CD4-positive, alpha-beta T cell (primary cell): Measurements from ENCODE around the gene SLC9A4. TPM values are rescaled to one million over a fixed set of nuclear protein-coding genes. Genes with fewer than 3 reads are reported as not detected.

Source experiments
- ATAC-seq: fragments of 200-7000 bp; cut with Tn5 transposase; one replicate; pipeline ENCODE4 v1.10.0; 2022; ENCODE audit warnings: mild to moderate bottlenecking; ENCODE audit not compliant: poor library complexity
- CTCF ChIA-PET: fragments of 350-600 bp; sonication (Branson Sonifier 250); formaldehyde crosslinking; loops from one replicate; lab custom pipeline; 2021; ENCODE audit warnings: antibody characterized with exemption, inconsistent platforms; lab: Charles Lee
- POLR2A ChIA-PET: fragments of 350-600 bp; sonication (Branson Sonifier 250); formaldehyde crosslinking; loops from one replicate; lab custom pipeline; 2021; ENCODE audit warnings: antibody characterized with exemption, inconsistent platforms; lab: Charles Lee
- DNase-seq, 14 experiments: peaks; one replicate each; pipeline ENCODE4 v3.0.0-alpha.2; 2013 to 2020; ENCODE audit warnings: mixed read lengths in 2 of 14
- H3K27ac ChIP-seq, 2 donors: one replicate each; pipeline versions ENCODE4 v1.5.1 to v1.7.0; 2013; ENCODE audit warnings: low read length in 2 of 2, low read depth in 1 of 2, mild to moderate bottlenecking in 1 of 2
- H3K27me3 ChIP-seq, 2 experiments: 1 replicate in 1 of 2; 2 replicates in 1 of 2; pipeline versions ENCODE4 v1.6.1 to v1.7.0; 2013; ENCODE audit warnings: low read length in 2 of 2, control low read depth in 1 of 2, mild to moderate bottlenecking in 1 of 2, moderate library complexity in 1 of 2; ENCODE audit not compliant: insufficient read depth in 2 of 2, control insufficient read depth in 1 of 2
- H3K36me3 ChIP-seq: one replicate; pipeline ENCODE4 v1.6.1; 2013; ENCODE audit warnings: low read length, control low read depth; ENCODE audit not compliant: insufficient read depth
- H3K4me1 ChIP-seq: one replicate; pipeline ENCODE4 v1.6.1; 2013; ENCODE audit warnings: low read length, control low read depth; ENCODE audit not compliant: insufficient read depth
- H3K4me3 ChIP-seq: one replicate; pipeline ENCODE4 v1.5.1; 2013; ENCODE audit warnings: mild to moderate bottlenecking, low read length, moderate library complexity
- H3K9me3 ChIP-seq, 2 experiments: 1 replicate in 1 of 2; 2 replicates in 1 of 2; pipeline versions ENCODE4 v1.6.1 to v1.7.0; 2013; ENCODE audit warnings: low read length in 2 of 2, mild to moderate bottlenecking in 2 of 2, control low read depth in 1 of 2, moderate library complexity in 1 of 2; ENCODE audit not compliant: control insufficient read depth in 1 of 2, insufficient read depth in 1 of 2
- H3K27ac Mint-ChIP-seq: one replicate; pipeline ENCODE4 v1.8.0; 2020; ENCODE audit warnings: mixed read lengths
- H3K27me3 Mint-ChIP-seq: one replicate; pipeline ENCODE4 v1.8.0; 2021; ENCODE audit warnings: mixed read lengths
- H3K36me3 Mint-ChIP-seq: one replicate; pipeline ENCODE4 v1.8.0; 2021; ENCODE audit warnings: low read depth, mixed read lengths
- H3K4me1 Mint-ChIP-seq: one replicate; pipeline ENCODE4 v1.8.0; 2021; ENCODE audit warnings: low read depth, mixed read lengths
- H3K4me3 Mint-ChIP-seq: one replicate; pipeline ENCODE4 v1.8.0; 2020; ENCODE audit warnings: mild to moderate bottlenecking, mixed read lengths
- H3K9me3 Mint-ChIP-seq: one replicate; pipeline ENCODE4 v1.8.0; 2020; ENCODE audit warnings: mixed read lengths
- CTCF ChIP-seq: fragments of 200-600 bp; IDR thresholded peaks from one replicate; pipeline ENCODE4 v1.8.0; 2022; ENCODE audit warnings: antibody characterized with exemption, mild to moderate bottlenecking
- intact Hi-C, 2 experiments: fragments of 100-400 bp; cut with DNase I in 1 of 2; cut with micrococcal nuclease in 1 of 2; formaldehyde crosslinking; loops; one replicate each; pipeline versions ENCODE4 v1.15.1 to v1.9.0; 2023 to 2025; cut with DNase I, micrococcal nuclease
- total RNA-seq, 174 experiments: library from RNA in 2 of 174; stranded (reverse) in 2 of 174; gene quantifications; one replicate each; pipeline ENCODE4 v1.2.3 and lab custom pipeline; 2021 to 2026

The SLC9A4 gene
- total RNA-seq, 2 experiments from 2014 or later = not detected

- Mint-ChIP-seq H3K4me3 (no peak overlapping the region), H3K27ac (no peak overlapping the region), H3K4me1 (no peaks in the 10 kb centered on the region), H3K9me3 (no peaks in the 10 kb centered on the region), H3K36me3 (no peaks in the 10 kb centered on the region), H3K27me3 (peaks cover 31% of the 10 kb centered on the region)
- no peaks in the 10 kb centered on the region for H3K36me3 ChIP-seq
- H3K27me3 ChIP-seq = peaks cover 5 to 8% of the 10 kb centered on the region in 2 experiments
- DNase-seq (no peak), ATAC-seq (no peak)
- CTCF ChIA-PET = interaction anchor here (0.7 kb wide), 1 partner anchor 11 kb away, joined by 3 read pairs; no protein-coding TSS in a partner anchor
- POLR2A ChIA-PET = no interaction called here
- H3K4me3 ChIP-seq = no peak overlapping the region
- no peak overlapping the region for H3K27ac ChIP-seq
- H3K4me1 ChIP-seq = no peaks in the 10 kb centered on the region
- no peak for TF ChIP-seq CTCF
- intact Hi-C loops = no loop called here
- no peaks in the 10 kb centered on the region for H3K9me3 ChIP-seq
Measured at GRCh38 chr2:102512161-102512560, 39.1 kb downstream of the SLC9A4 start.

GRCh38 chr2:102513355-102513939 is 40.4 kb downstream of the SLC9A4 start:
- H3K36me3 Mint-ChIP-seq = no peaks in the 10 kb centered on the region
- no peaks in the 10 kb centered on the region for H3K4me1 ChIP-seq

GRCh38 chr2:102514061-102514785 is 41.2 kb downstream of the SLC9A4 start:
- TF ChIP-seq CTCF = no peak
- ChIA-PET CTCF (interaction anchor here (0.7 kb wide), 1 partner anchor 8 kb away, joined by 3 read pairs; no protein-coding TSS in a partner anchor), POLR2A (no interaction called here)
- H3K9me3 Mint-ChIP-seq = no peaks in the 10 kb centered on the region
- no peak overlapping the region for H3K27ac Mint-ChIP-seq
- H3K36me3 Mint-ChIP-seq = no peaks in the 10 kb centered on the region
- intact Hi-C loops = no loop called here
- Histone ChIP-seq H3K36me3 (no peaks in the 10 kb centered on the region), H3K4me3 (no peak overlapping the region), H3K4me1 (no peaks in the 10 kb centered on the region), H3K9me3 (no peaks in the 10 kb centered on the region), H3K27me3 (peaks cover 1 to 5% of the 10 kb centered on the region in 2 experiments), H3K27ac (no peak overlapping the region)
- H3K4me3 Mint-ChIP-seq = no peak overlapping the region
- DNase-seq (no peak), ATAC-seq (no peak)
- no peaks in the 10 kb centered on the region for H3K4me1 Mint-ChIP-seq
- peaks cover 24% of the 10 kb centered on the region for H3K27me3 Mint-ChIP-seq

More at GRCh38 chr2:102513355-102513939, 40.4 kb downstream of the SLC9A4 start:
- Mint-ChIP-seq H3K4me3 (no peak overlapping the region), H3K27ac (no peak overlapping the region), H3K4me1 (no peaks in the 10 kb centered on the region), H3K27me3 (peaks cover 31% of the 10 kb centered on the region), H3K9me3 (no peaks in the 10 kb centered on the region)
- Histone ChIP-seq H3K27me3 (peaks cover 5 to 8% of the 10 kb centered on the region in 2 experiments), H3K27ac (no peak overlapping the region), H3K36me3 (no peaks in the 10 kb centered on the region), H3K4me3 (no peak overlapping the region), H3K9me3 (no peaks in the 10 kb centered on the region)
- ChIA-PET POLR2A (no interaction called here), CTCF (no interaction called here)
- ATAC-seq (no peak), DNase-seq (no peak)
- no peak for TF ChIP-seq CTCF
- intact Hi-C loops = no loop called here
